ENCODE measurements around the gene BCL7A. TPM values are rescaled to one million over a fixed set of nuclear protein-coding genes. Genes with fewer than 3 reads are reported as not detected.

Gene BCL7A
- total and polyA plus RNA-seq, 11 donors: 4.0 to 22.1 (median 14.3) TPM

DNA sequence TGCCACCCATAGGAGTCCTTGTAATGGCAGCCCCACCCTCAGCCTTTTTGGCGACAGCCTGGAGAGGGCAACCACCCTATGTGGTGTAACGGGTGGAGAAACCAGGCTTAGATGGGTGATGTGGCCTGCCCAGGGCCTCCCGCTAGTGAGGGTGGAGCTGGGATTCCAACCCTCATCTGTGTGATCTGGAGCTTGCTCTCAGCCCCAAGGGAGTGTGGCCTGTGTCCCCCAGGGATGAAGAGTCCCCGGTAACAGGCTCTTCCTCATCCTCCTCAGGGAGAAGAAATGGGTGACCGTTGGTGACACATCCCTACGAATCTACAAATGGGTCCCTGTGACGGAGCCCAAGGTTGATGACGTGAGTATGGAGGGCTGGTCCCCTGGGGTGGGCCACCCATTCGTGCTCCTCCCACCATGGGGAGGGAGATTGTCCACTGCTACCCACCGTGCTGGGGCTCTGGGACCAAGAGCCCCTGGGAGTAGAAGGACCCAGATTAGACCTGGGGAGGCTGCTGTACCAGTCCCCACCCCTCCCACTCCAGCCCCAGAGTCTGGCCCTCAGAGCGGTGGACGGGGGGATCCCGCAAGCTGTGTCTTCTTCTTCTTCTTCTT, 8.8 kb downstream of the BCL7A start:
- Histone ChIP-seq H3K27me3 (no peaks in the 10 kb centered on the region), H3K27ac (peak overlapping the region in 11 of 12 donors; percentile 14 to 84 (median 68)), H3K4me3 (no peak overlapping the region), H3K9me3 (no peaks in the 10 kb centered on the region), H3K4me1 (peaks cover 0 to 26% (median 6%) of the 10 kb centered on the region in 12 donors), H3K36me3 (peaks cover 0 to 10% (median 5%) of the 10 kb centered on the region in 9 donors)
- ATAC-seq (peak in 1 of 4 donors; percentile 19), DNase-seq (no peak)
- 88 to 94% (median 91%) methylated on average over 11 to 13 of the region's 13 CpGs for WGBS, 4 donors
- intact Hi-C loops (cut with DNase I): loop anchor here in 1 of 10 donors (5.0 kb wide), 1 partner anchor 113 kb away; the partner anchor contains the start of gene CFAP251
- TF ChIP-seq POLR2A (IDR thresholded peaks at IDR 0.05) (no peak), CTCF (IDR thresholded peaks at IDR 0.05) (no peak)

- peak in 2 of 5 donors; percentile 39 to 51 for DNase-seq
- no peak overlapping the region for H3K4me3 ChIP-seq
- no peaks in the 10 kb centered on the region for H3K27me3 ChIP-seq
- H3K9me3 ChIP-seq: no peaks in the 10 kb centered on the region
- no peak overlapping the region for H3K27ac ChIP-seq
- no peak for TF ChIP-seq POLR2A (IDR thresholded peaks at IDR 0.05)
- TF ChIP-seq CTCF (IDR thresholded peaks at IDR 0.05): peak; percentile 47 to 75 (median 66)
- ATAC-seq: peak in 3 of 4 donors; percentile 38 to 56 (median 48)
- H3K4me1 ChIP-seq: peaks cover 0 to 26% (median 6%) of the 10 kb centered on the region in 12 donors
- intact Hi-C loops (cut with DNase I): loop anchor here in 1 of 10 donors (5.0 kb wide), 1 partner anchor 114 kb away; the partner anchor contains the start of gene CFAP251
- 66 to 71% (median 68%) methylated on average over 20 to 21 of the region's 21 CpGs for WGBS, 4 donors
- H3K36me3 ChIP-seq: peaks cover 0 to 21% (median 14%) of the 10 kb centered on the region in 9 donors
Measured at GRCh38 chr12:122031342-122032216, 9.9 kb downstream of the BCL7A start.

- Histone ChIP-seq H3K27ac (no peak overlapping the region), H3K9me3 (no peaks in the 10 kb centered on the region), H3K36me3 (peaks cover 0 to 31% (median 19%) of the 10 kb centered on the region in 9 donors), H3K27me3 (no peaks in the 10 kb centered on the region), H3K4me1 (peaks cover 0 to 26% (median 6%) of the 10 kb centered on the region in 12 donors), H3K4me3 (no peak overlapping the region)
- intact Hi-C loops (cut with DNase I): loop anchor here in 1 of 10 donors (5.0 kb wide), 1 partner anchor 115 kb away; the partner anchor contains the start of gene CFAP251
- DNase-seq: no peak
- no peak for ATAC-seq
- 93 to 95% (median 94%) methylated on average over 11 of the region's 11 CpGs for WGBS, 4 donors
- TF ChIP-seq CTCF (IDR thresholded peaks at IDR 0.05): no peak
- TF ChIP-seq POLR2A (IDR thresholded peaks at IDR 0.05): no peak
Measured at GRCh38 chr12:122032580-122032979, 10.9 kb downstream of the BCL7A start.

- TF ChIP-seq POLR2A (IDR thresholded peaks at IDR 0.05) (no peak), CTCF (IDR thresholded peaks at IDR 0.05) (no peak)
- WGBS, 4 donors: 85 to 92% (median 90%) methylated on average over 8 of the region's 8 CpGs
- no peak for ATAC-seq
- Histone ChIP-seq H3K4me1 (peaks cover 0 to 8% (median 0%) of the 10 kb centered on the region in 12 donors), H3K27ac (no peak overlapping the region), H3K9me3 (no peaks in the 10 kb centered on the region), H3K36me3 (peaks cover 0 to 53% (median 19%) of the 10 kb centered on the region in 9 donors), H3K4me3 (no peak overlapping the region), H3K27me3 (no peaks in the 10 kb centered on the region)
- intact Hi-C loops (cut with DNase I): no loop called here
- no peak for DNase-seq
Measured at GRCh38 chr12:122035292-122035691, 13.6 kb downstream of the BCL7A start.

All from heart left ventricle (tissue), 16 donors.